Measurements from ENCODE around the gene MSANTD7. TPM values are rescaled to one million over a fixed set of nuclear protein-coding genes. Genes with fewer than 3 reads are reported as not detected.
A peak's percentile ranks its signal among the peaks of the same experiment; 100 is the strongest.

MSANTD7 gene
- total and polyA plus RNA-seq, 2 of the 13 experiments (the other 11 are each of a cell fraction or from before 2014, with no cell fraction given), result 3.7 to 16.7 TPM

- TF ChIP-seq CREB3 (CRISPR knock-in tag; IDR thresholded peaks at IDR 0.05) (peak; percentile 86; the same call in 1 of the 2 replicates), ZNF446 (CRISPR knock-in tag; IDR thresholded peaks at IDR 0.05) (peak; percentile 82), ZBTB14 (CRISPR knock-in tag; IDR thresholded peaks at IDR 0.05) (peak; percentile 56; the same call in 1 of the 2 replicates), BCLAF1 (IDR thresholded peaks at IDR 0.05) (no peak), SOX6 (IDR thresholded peaks at IDR 0.05) (no peak), SOX6 (CRISPR knock-in tag; IDR thresholded peaks at IDR 0.05) (peak; percentile 30; the same call in 1 of the 2 replicates), MTERF4 (CRISPR knock-in tag; IDR thresholded peaks at IDR 0.05) (peak; percentile 60; the same call in 1 of the 2 replicates), NFE2L2 (IDR thresholded peaks at IDR 0.05; ENCODE audit: low read length) (no peak), ZNF281 (CRISPR knock-in tag; IDR thresholded peaks at IDR 0.05; ENCODE audit: borderline replicate concordance) (peak; percentile 74), ZFP41 (CRISPR knock-in tag; IDR thresholded peaks at IDR 0.05; ENCODE audit: borderline replicate concordance) (no peak), MATR3 (CRISPR knock-in tag; IDR thresholded peaks at IDR 0.05) (no peak), SIN3B (IDR thresholded peaks at IDR 0.05; ENCODE audit: low read length) (peak; percentile 75; the same call in 1 of the 2 replicates), MTA1 (CRISPR knock-in tag; IDR thresholded peaks at IDR 0.05; ENCODE audit: borderline replicate concordance) (no peak), ZZZ3 (CRISPR knock-in tag; IDR thresholded peaks at IDR 0.05; ENCODE audit: borderline replicate concordance) (no peak), SMAD3 (CRISPR knock-in tag; IDR thresholded peaks at IDR 0.05) (peak; percentile 70; the same call in 1 of the 2 replicates), KDM1A (CRISPR knock-in tag; IDR thresholded peaks at IDR 0.05) (no peak), DRAP1 (CRISPR knock-in tag; IDR thresholded peaks at IDR 0.05) (no peak; the same call in none of the 2 replicates), SAFB2 (CRISPR knock-in tag; IDR thresholded peaks at IDR 0.05; ENCODE audit: borderline replicate concordance, low read depth) (0 out of 2 replicates have a peak, but pooled peaks have one; percentile 15), SALL1 (CRISPR knock-in tag; IDR thresholded peaks at IDR 0.05) (peak; percentile 83)
These were observed 40.4 kb downstream of the MSANTD7 start, which contains the start of gene SUV39H2 (continued) for GRCh38 chr10:14878266-14879123.
